GM21528 (cell line): ENCODE results near the gene SLC31A1.
"Not testable (repeated sequence)": the region's sequence is repeated elsewhere in the genome, so short reads cannot be mapped to it uniquely, and the experiment has no call there.

Source experiments
- ATAC-seq: cut with Tn5 transposase; IDR thresholded peaks from one replicate; pipeline ENCODE4 v1.9.1; 2021; ENCODE audit warnings: mild to moderate bottlenecking, moderate library complexity; ENCODE audit not compliant: unreplicated experiment, low FRiP score

The SLC31A1 gene

DNA sequence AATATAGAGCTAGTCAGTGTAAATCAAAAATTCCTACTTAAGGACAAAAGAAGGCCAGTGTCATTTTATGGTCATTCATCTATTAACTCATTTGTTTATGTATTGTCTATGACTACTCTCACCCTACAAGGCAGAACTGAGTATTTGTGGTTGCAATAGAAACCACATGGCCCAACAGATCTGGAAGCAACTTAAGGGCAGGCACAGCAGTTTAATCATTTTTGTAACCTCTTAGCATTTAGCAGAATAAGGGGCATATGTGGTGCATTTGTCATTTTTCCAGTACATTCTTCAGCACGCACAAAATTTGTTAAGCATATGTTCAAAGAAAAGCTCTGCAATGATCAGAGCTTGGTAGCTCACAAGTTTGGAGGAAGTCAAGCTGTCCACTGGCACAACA, 1.4 kb upstream of the SLC31A1 start:
- ATAC-seq, result peak; percentile 58

DNA sequence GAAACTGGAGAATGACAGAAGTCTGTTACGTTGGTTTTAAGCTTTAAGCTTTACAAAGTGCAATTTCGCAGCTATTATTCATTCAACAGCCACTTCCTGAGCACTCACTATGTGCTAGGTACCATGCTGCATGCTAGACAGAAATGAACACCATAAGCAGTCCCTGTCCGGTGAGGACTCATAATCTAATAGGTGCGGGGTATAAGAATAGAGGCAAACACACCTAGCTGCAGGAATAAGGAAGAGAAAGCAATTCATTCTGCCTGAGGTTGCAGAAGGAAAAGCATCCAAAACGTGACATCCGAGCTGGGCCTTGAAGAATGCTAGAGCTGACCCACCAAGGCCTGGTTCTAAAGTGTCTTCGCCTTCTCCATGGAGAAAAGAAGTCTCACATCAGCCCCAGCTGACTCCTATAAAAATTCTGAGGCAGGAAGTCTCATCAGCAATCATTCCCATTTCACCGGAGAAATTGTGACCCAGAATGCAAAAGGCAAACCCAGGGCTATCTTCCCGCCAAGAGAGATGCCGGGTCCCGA, 809 bp upstream of the SLC31A1 start:
- no peak for ATAC-seq

DNA sequence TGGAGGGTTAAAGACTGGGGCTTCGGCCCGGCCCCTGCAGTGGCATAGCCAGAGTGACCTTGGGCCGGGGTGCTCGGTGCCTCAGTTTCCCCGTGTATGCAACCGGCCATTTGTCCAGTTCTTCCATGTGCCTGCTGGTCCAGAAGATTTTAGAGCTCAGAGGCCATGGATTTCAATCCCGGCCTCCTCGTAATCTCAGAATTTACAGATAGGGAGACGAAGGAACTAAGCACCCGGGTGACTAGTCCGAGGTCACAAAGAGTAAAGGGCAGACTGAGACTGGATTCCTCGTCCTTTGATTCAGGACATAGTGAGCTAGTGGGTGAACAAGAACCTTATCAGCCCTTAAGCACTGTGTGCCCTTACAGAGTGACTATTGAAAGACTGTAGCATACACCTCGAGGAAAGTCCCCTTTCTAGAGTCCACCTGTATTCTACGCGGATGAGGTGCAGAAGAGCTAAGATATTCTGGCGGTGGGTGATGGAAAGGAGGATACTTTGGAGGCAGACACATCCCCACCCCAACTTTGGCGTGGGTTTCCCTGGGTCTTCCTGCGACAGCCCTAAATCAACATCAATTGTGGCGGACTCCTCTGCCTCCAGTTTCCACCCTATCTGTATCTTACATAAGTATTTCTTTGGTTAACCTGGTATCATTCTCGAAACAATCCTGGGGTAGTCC, 597 bp downstream of the SLC31A1 start:
- no peak for ATAC-seq

DNA sequence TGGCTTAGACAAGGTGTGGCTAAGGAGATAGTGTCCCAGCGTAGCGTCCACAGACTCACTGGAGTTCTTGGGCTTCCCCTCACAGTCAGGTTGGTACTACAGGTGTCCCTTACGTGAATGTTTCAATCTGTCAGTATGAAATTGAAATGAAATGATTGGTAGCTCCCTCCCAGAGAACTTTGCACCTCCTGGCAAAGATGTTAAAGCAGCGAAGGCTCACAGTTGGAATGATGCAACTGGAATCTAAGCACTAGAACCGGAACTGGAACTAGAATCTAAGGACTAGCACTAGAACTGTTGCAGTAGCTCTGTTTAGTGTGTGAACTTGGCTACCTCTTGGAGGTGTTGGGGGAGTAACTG, 1.1 kb downstream of the SLC31A1 start:
- no peak for ATAC-seq

DNA sequence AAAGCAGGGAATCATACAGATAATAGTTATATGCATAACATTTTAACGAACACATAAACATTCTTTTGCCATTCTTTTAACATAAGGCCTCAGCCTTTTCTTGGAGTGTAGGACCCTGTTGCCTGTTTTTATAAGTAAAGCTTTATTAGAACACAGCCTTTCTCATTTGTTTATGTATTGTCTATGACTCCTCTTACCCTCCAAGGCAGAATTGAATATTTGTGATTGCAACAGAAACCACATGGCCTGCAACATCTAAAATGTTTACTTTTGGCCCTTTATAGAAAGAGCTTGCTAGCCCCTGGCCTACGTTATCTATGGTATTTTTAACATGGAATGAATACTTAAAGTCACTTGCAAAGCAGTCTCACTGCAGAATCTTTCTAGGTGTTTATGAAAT, 2.6 kb downstream of the SLC31A1 start:
- no peak for ATAC-seq

DNA sequence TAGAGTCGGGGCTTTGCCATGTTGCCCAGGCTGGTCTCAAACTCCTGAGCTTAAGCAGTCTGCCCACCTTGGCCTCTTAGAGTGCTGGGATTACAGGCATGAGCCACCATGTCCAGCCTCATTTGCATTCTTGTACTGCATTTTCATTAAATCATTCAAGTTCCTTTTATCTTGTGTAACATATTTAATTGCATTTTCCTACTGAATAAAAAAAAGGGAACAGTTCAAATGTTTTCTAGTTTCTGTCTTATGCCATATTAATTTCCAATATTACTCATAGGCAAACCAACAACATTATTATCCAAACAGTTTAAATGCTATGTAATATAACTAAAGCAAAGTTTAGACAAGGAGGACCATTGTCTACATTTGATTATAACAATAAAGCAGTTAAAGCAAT, 6.1 kb downstream of the SLC31A1 start:
- ATAC-seq, result no peak

DNA sequence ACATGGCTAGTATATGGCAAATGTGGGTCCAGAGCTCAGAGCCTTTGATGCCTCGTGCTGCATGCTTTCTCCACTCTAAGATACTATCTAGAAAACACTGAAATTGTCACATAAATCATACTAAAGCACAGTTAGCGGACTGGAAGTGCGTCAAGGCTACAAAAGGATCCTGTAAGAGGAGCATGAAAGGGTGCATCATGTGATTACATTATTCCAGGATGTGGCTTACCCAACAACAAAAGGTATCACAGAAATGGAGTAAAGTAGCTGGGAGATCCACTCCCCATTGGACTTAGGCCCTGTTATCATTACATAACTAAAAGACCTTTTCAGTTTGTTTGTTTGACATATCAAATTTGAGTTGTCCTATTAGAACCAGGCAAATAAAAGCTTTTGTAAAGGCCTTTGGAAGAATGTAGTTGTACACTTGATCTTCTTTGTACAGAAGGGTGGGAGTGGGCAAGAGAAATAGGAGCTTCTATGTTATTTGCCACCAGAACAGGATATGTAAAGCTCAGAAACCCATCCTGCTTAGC, 6.9 kb downstream of the SLC31A1 start:
- no peak for ATAC-seq

DNA sequence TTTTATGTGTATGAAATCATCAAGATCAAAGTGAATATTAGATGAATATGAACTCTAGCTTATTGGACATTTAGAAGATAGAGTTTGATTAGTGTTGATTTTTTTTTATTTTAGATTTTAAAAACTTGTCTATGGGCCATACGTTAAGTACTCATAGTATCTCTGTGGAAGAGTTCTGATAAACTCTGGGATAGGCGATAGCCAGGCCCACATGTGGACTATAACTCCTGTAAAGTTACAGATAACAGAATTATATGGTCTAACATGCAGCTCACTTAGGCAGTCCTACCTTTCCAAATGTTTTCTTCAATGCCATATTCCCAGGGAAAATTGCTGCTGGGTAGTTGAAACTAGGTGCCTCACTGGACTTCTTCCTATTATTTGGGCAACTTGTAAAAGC, 10.4 kb downstream of the SLC31A1 start:
- ATAC-seq, result no peak

DNA sequence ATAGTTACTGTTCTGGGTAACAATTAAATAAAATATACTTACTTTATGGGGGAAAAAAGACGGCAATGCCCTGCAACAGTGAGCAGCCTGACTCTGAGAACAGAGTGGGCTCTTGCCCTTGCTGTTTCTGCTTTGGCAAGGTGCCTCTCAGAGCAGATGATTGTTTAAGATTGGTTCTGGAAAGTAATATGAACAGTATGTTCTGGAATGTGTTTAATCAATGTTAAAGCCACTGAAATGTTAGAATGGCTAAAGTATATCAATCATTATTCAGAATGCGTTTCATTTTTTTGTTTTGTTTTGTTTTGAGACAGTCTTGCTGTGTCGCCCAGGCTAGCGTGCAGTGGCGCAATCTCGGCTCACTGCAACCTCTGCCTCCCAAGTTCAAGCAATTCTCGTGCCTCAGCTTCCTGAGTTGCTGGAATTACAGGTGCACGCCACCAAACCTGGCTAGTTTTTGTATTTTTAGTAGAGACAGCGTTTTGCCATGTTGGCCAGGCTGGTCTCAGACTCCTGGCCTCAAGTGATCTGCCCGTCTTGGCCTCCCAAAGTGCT, 14.4 kb downstream of the SLC31A1 start:
- not testable (repeated sequence) for ATAC-seq

DNA sequence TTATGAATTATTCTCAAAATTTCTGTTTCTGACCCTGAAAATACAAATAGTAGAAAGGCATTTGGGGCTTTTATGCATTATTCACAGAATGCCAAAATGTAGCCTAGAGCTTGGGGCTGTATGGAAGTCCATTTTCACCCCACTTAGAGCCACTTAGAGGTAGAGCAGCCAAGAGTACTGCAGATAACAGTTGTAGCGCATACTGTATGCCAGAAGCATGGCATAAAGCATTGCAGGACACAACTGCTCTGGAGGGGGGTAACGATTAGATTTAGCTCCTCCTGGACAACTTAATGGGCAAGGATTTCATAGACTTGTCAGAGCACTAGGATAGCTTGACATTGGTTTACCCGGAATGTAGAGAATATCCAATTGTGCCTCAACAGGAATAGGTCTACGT, 15.7 kb downstream of the SLC31A1 start:
- no peak for ATAC-seq

DNA sequence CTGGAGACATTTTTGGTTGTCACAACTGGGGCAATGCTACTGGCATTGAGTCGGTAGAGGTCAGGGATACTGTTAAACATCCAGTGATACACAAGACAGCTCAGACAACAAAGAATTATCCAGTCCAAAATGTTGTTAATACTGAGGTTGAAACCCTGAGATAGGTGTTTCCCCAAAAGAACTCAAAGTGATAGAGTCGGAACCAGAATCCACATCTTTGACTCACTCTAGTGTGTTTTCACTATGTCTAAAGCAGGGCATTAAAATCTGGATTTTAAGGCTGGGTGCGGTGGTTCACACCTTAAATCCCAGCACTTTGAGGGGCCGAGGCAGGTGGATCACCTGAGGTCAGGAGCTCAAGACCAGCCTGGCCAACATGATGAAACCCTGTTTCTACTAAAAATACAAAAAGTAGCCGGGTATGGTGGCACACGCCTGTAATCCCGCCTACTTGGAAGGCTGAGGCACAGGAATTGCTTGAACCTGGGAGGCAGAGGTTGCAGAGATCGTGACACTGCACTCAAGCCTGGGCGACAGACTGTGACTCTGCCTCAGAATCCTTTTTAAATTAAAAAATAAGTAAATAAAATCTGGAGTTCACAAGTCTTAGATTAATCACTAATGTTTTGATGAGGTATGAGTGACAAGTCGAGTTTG, 17.0 kb downstream of the SLC31A1 start:
- ATAC-seq, result no peak

DNA sequence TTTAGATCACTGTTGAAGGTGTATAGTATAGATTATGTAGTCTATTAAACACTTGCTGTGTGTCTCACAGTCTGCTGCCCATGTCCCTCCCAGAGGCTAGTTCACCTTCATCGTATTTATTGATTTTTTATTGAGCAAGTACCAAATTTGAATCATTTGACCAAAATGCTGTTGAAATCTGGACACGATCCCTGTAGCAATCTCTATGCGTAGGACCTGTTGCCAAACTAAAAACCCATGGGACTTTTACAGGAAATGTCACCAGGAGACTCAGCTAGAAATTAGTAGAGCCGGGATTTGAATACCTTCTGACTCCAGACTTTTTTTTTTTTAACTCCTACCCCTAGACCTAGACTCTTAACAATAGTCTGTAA, 17.5 kb downstream of the SLC31A1 start:
- no peak for ATAC-seq

DNA sequence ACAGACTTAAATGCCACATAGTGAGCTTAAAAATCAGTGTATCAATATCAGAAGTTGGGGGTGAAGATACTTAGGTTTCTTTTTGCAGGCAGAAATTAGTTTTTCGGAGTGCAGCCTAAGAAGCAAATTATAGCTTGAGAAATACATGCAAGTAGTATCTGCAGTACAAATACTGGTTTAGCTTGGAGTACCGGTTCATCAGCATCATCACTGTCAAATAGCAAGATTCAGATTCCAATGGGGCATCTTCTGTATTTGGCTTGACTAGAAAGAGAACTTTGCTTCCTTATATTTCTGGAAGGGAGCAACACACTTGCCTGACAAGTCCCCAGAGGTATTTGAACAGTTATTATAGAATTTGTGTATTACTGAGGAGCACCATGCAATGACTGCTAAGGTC, 19.8 kb downstream of the SLC31A1 start:
- ATAC-seq, result no peak

DNA sequence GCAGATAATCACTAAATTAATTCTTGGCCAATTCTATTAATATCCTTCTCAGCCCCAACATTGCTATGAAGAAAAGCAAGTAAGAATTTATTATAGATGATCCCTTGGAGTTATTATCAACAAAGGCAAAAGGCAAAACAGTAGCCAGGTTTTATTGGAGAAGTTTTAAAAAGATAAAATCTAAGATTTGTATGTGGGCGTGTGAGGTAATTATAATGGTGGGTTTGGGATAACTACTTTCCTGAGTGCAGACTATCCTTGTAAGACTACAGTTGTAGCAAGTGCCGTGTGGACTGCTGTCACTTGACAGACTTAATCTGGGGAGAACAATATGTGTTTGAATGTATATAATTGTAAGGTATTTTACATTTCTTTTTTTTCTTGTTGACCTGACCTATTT, 23.2 kb downstream of the SLC31A1 start:
- no peak for ATAC-seq

DNA sequence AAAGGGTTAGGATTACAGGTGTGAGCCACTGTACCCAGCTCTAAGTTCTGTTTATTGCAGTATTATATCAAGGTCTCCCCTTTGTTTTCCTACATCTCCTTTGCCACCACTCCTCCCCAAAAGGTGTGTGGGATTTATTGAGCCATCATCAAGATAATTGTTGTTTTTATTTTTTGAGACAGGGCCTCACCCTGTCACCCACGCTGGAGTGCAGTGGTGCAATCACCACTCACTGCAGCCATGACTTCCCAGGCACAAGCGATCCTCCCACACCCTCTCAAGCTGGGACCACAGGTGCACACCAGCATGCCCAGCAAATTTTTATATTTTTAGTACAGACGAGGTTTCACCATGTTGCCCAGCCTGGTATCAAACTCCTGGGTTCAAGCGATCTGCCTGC, 24.6 kb downstream of the SLC31A1 start:
- no peak for ATAC-seq

DNA sequence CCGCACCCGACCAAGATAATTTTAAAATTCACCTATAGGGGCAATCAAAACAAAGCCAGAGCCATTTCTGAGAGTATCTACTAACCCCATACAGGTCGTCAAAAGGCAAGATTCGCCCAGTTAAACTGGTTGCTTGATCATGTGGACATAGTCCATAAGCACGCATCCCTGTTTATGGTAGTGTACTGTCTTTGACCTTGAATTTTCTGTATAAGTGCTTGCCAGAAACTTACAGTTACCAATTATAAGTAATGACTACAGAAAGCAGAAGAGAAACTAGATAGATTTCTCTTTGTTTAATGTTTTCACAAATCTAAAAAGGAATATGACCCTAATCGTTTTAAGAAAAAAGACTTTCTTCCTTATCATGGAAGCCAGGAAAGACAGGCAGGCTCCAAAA, 25.6 kb downstream of the SLC31A1 start:
- no peak for ATAC-seq

DNA sequence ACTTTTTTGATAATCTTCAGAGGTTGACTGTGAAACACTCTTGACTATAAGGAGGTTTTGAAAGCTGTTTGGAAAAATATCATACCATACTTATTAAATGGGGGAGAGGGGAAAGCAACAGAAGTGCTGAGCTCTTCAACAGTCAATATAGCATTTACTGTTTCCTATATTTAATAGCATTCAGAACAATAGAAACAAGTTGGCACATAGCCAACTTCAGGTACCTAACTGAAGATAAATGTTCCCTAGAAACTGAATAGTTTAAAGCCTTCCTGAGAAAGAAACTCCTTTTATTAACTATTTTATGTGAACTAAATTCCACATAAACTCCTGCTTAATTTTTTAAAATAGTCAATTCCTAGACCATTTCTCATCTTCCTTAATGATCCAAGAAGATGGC, 26.3 kb downstream of the SLC31A1 start:
- ATAC-seq, result no peak

DNA sequence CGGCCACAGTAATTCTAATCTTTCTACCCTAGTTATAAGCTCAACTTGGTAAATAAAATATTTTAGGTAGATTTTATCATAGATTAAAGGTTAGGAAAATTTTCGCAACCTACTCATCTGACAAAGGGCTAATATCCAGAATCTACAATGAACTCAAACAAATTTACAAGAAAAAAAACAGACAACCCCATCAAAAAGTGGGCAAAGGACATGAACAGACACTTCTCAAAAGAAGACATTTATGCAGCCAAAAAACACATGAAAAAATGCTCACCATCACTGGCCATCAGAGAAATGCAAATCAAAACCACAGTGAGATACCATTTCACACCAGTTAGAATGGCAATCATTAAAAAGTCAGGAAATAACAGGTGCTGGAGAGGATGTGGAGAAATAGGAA, 28.3 kb downstream of the SLC31A1 start:
- ATAC-seq, result not testable (repeated sequence)

DNA sequence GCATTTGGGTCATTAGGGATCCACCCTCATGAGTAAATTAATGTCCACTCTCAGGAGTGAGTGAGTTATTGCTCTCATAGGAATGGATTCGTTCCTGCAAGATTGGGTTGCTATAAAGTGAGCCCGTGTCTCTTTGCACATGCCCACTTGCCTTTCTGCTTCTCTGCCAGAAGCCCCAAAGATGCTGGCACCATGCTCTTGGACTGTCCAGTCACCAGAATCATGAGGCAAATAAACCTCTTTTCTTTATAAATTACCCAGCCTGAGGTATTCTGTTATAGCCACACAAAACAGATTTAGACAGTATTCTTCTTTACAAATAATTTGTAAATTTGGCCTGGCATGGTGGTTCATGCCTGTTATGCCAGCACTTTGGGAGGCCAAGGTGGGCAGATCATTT, 29.5 kb downstream of the SLC31A1 start:
- no peak for ATAC-seq

DNA sequence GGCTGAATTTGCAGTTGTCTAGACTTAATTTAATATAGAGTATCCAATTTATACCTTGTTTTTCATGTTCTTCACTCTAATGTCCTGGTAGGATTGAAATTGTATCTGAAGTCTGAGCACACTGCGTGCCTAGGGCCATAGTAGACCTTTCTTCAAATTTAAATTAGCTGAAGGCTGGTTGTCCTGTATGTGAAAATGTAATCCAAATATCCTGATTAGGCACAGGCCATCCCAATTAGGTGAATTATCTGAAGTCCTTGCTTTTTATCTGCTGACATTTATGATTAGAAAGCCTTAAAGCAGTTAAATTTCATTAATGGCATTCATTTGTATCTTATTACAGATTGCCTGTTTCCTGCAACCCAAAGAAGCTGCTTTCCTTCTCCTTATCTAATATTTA, 33.6 kb downstream of the SLC31A1 start:
- ATAC-seq, result no peak

DNA sequence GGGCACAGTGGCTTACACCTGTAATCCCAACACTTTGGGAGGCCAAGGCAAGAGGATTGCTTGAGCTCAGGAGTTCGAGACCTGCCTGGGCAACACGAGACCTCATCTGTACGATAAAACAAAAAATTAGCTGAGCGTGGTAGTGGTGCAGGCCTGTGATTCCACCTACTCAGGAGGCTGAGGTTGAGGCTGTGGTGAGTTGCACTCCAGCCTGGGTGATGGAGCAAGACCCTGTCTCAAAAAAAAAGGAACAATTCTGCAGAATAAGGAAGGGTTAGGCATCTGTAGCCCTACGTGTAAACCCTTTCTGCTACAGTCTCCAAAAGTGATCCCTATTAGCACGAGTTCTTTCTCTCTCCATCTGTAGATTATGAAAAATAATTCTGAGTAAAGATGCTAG, 34.1 kb downstream of the SLC31A1 start:
- ATAC-seq, result no peak

DNA sequence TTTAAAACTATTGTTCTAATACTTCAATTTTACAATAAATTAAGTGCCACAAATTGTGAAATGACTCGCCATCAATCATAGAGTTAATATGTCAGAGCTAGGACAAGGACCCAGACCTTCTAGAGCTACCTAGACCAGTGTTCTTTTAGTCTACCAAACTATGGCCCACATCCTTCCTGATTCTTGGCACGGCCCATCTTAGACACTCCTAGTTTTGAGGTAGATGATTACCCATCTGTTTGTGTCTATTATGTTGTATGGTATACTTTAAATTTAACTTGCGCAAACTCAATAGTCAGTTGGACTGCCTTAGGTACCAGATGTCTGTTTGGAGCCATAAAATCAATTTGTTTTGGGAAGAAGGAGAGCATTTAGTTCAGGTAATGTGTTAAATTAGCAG, 36.5 kb downstream of the SLC31A1 start:
- no peak for ATAC-seq
